Panc1 (cell line): ENCODE data around the gene PVALB.

Experiments
- POLR2AphosphoS5 ChIP-seq: IDR thresholded peaks from 2 replicates; pipeline ENCODE4 v1.6.1; 2012; ENCODE audit warnings: mild to moderate bottlenecking, low read depth, low read length, moderate library complexity
- SIN3A ChIP-seq: IDR thresholded peaks from 2 replicates; pipeline ENCODE4 v1.6.1; 2012; ENCODE audit warnings: low read depth, mild to moderate bottlenecking, low read length, moderate library complexity, borderline replicate concordance; ENCODE audit not compliant: insufficient read depth
- TCF7L2 ChIP-seq: IDR thresholded peaks from 2 replicates; pipeline ENCODE4 v1.6.1; 2011; ENCODE audit warnings: mild to moderate bottlenecking, low read depth, low read length, inconsistent platforms
- TF ChIP-seq, protein P1 (sequence below): fragments of 450-650 bp; IDR thresholded peaks from 2 replicates; pipeline ENCODE4 v1.5.1; 2017; ENCODE audit warnings: mild to moderate bottlenecking
- TF ChIP-seq, protein P2 (sequence below), 2 experiments: IDR thresholded peaks; 2 replicates each; pipeline ENCODE4 v1.6.1; 2011 to 2012; ENCODE audit warnings: low read depth in 2 of 2, control low read depth in 1 of 2, low read length in 1 of 2, mild to moderate bottlenecking in 1 of 2, moderate library complexity in 1 of 2; ENCODE audit not compliant: insufficient read depth in 1 of 2

GRCh38 chr22:36753120-36753802, 63.6 kb downstream of the PVALB start:
- TF ChIP-seq, protein P1, sequence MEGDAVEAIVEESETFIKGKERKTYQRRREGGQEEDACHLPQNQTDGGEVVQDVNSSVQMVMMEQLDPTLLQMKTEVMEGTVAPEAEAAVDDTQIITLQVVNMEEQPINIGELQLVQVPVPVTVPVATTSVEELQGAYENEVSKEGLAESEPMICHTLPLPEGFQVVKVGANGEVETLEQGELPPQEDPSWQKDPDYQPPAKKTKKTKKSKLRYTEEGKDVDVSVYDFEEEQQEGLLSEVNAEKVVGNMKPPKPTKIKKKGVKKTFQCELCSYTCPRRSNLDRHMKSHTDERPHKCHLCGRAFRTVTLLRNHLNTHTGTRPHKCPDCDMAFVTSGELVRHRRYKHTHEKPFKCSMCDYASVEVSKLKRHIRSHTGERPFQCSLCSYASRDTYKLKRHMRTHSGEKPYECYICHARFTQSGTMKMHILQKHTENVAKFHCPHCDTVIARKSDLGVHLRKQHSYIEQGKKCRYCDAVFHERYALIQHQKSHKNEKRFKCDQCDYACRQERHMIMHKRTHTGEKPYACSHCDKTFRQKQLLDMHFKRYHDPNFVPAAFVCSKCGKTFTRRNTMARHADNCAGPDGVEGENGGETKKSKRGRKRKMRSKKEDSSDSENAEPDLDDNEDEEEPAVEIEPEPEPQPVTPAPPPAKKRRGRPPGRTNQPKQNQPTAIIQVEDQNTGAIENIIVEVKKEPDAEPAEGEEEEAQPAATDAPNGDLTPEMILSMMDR, result no peak
- TF ChIP-seq SIN3A (no peak), TCF7L2 (no peak), POLR2AphosphoS5 (no peak)
- TF ChIP-seq, protein P2, sequence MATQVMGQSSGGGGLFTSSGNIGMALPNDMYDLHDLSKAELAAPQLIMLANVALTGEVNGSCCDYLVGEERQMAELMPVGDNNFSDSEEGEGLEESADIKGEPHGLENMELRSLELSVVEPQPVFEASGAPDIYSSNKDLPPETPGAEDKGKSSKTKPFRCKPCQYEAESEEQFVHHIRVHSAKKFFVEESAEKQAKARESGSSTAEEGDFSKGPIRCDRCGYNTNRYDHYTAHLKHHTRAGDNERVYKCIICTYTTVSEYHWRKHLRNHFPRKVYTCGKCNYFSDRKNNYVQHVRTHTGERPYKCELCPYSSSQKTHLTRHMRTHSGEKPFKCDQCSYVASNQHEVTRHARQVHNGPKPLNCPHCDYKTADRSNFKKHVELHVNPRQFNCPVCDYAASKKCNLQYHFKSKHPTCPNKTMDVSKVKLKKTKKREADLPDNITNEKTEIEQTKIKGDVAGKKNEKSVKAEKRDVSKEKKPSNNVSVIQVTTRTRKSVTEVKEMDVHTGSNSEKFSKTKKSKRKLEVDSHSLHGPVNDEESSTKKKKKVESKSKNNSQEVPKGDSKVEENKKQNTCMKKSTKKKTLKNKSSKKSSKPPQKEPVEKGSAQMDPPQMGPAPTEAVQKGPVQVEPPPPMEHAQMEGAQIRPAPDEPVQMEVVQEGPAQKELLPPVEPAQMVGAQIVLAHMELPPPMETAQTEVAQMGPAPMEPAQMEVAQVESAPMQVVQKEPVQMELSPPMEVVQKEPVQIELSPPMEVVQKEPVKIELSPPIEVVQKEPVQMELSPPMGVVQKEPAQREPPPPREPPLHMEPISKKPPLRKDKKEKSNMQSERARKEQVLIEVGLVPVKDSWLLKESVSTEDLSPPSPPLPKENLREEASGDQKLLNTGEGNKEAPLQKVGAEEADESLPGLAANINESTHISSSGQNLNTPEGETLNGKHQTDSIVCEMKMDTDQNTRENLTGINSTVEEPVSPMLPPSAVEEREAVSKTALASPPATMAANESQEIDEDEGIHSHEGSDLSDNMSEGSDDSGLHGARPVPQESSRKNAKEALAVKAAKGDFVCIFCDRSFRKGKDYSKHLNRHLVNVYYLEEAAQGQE (IDR thresholded peaks at IDR 0.05; ENCODE audit: insufficient read depth in 1 of 2, low read depth in 2 of 2, low read length in 1 of 2), result peak; percentile 77 to 81
